Suprapubic skin (tissue), 4 donors: ENCODE data around the gene PRDM5. TPM values are rescaled to one million over a fixed set of nuclear protein-coding genes. Genes with fewer than 3 reads are reported as not detected.

Experiments used
- DNase-seq, 2 donors: peaks; one replicate each; pipeline ENCODE4 v3.0.0-alpha.2; 2019; ENCODE audit warnings: low spot score in 2 of 2
- H3K27ac ChIP-seq: fragments of 200-600 bp; sonication (generic); one replicate; pipeline ENCODE4 v1.5.1; 2019
- H3K27me3 ChIP-seq: fragments of 200-600 bp; sonication (generic); one replicate; pipeline ENCODE4 v1.5.1; 2019
- H3K36me3 ChIP-seq: fragments of 200-600 bp; sonication (generic); one replicate; pipeline ENCODE4 v1.5.1; 2019
- H3K4me1 ChIP-seq: fragments of 200-600 bp; sonication (generic); one replicate; pipeline ENCODE4 v1.5.1; 2019
- H3K4me3 ChIP-seq: fragments of 200-600 bp; sonication (generic); one replicate; pipeline ENCODE4 v1.5.1; 2019; ENCODE audit warnings: mild to moderate bottlenecking
- H3K9me3 ChIP-seq: fragments of 200-600 bp; sonication (generic); one replicate; pipeline ENCODE4 v1.5.1; 2019
- EP300 ChIP-seq: sonication (generic); formaldehyde crosslinking; IDR thresholded peaks from one replicate; pipeline ENCODE4 v1.6.1; 2017; ENCODE audit warnings: antibody characterized with exemption
- POLR2A ChIP-seq, 2 donors: fragments of 450-650 bp; IDR thresholded peaks; one replicate each; pipeline ENCODE4 v1.6.1; 2017; ENCODE audit warnings: antibody characterized with exemption in 2 of 2, mild to moderate bottlenecking in 2 of 2, moderate library complexity in 2 of 2
- POLR2AphosphoS5 ChIP-seq, 3 donors: sonication (generic); formaldehyde crosslinking; IDR thresholded peaks; one replicate each; pipeline ENCODE4 v1.6.1; 2017; ENCODE audit warnings: antibody characterized with exemption in 3 of 3
- WGBS: methylation state at CpG from one replicate; pipeline ENCODE4 v1.1.5; 2018; 5-methylcytosine and 5-hydroxymethylcytosine counted together
- total RNA-seq, 4 donors: library from RNA; depleted of rRNA; stranded (reverse); fragments of >200 nt; gene quantifications; one replicate each; pipeline ENCODE4 v1.1.0, GENCODE V29; 2016
- TF ChIP-seq, protein P1 (sequence below), 2 donors: fragments of 200-600 bp in 1 of 2; fragments of 450-650 bp in 1 of 2; sonication (generic) in 1 of 2; IDR thresholded peaks; one replicate each; pipeline ENCODE4 v1.5.1; 2016 to 2019; ENCODE audit warnings: antibody characterized with exemption in 2 of 2, mild to moderate bottlenecking in 1 of 2, moderate library complexity in 1 of 2

Gene PRDM5
- total RNA-seq, 4 donors from 2014 or later, result 3.0 to 12.0 (median 4.5) TPM

DNA sequence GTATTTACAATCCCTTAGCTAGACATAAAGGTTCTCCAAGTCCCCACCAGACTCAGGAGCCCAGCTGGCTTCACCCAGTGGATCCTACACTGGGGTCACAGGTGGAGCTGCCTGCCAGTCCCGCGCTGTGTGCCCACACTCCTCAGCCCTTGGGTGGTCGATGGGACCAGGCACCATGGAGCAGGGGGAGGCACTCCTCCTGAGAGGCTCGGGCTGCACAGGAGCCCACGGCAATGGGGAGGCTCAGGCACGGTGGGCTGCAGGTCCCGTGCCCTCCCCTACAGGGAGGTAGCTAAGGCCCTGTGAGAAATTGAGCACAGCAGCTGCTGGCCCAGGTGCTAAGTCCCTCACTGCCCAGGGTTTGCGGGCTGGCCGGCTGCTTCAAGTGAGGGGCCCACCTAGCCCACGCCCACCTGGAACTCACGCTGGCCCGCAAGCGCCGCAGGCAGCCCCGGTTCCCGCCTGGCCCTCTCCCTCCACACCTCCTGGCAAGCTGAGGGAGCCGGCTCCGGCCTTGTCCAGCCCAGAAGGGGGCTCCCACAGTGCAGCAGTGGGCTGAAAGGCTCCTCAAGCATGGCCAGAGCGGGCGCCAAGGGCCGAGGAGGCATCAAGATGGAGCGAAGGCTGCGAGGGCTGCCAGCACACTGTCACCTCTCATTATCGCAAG is 113.9 kb downstream of the PRDM5 start:
- Histone ChIP-seq H3K9me3 (peaks cover 5% of the 10 kb centered on the region), H3K4me1 (no peaks in the 10 kb centered on the region), H3K27ac (no peak overlapping the region), H3K4me3 (no peak overlapping the region), H3K36me3 (peaks cover 9% of the 10 kb centered on the region), H3K27me3 (no peaks in the 10 kb centered on the region)
- TF ChIP-seq POLR2AphosphoS5 (IDR thresholded peaks at IDR 0.05), result no peak
- TF ChIP-seq POLR2A (IDR thresholded peaks at IDR 0.05), result no peak
- TF ChIP-seq EP300, result no peak
- TF ChIP-seq, protein P1, sequence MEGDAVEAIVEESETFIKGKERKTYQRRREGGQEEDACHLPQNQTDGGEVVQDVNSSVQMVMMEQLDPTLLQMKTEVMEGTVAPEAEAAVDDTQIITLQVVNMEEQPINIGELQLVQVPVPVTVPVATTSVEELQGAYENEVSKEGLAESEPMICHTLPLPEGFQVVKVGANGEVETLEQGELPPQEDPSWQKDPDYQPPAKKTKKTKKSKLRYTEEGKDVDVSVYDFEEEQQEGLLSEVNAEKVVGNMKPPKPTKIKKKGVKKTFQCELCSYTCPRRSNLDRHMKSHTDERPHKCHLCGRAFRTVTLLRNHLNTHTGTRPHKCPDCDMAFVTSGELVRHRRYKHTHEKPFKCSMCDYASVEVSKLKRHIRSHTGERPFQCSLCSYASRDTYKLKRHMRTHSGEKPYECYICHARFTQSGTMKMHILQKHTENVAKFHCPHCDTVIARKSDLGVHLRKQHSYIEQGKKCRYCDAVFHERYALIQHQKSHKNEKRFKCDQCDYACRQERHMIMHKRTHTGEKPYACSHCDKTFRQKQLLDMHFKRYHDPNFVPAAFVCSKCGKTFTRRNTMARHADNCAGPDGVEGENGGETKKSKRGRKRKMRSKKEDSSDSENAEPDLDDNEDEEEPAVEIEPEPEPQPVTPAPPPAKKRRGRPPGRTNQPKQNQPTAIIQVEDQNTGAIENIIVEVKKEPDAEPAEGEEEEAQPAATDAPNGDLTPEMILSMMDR (IDR thresholded peaks at IDR 0.05), result no peak
- DNase-seq, result no peak
- 97% methylated on average over 18 of the region's 24 CpGs for WGBS

DNA sequence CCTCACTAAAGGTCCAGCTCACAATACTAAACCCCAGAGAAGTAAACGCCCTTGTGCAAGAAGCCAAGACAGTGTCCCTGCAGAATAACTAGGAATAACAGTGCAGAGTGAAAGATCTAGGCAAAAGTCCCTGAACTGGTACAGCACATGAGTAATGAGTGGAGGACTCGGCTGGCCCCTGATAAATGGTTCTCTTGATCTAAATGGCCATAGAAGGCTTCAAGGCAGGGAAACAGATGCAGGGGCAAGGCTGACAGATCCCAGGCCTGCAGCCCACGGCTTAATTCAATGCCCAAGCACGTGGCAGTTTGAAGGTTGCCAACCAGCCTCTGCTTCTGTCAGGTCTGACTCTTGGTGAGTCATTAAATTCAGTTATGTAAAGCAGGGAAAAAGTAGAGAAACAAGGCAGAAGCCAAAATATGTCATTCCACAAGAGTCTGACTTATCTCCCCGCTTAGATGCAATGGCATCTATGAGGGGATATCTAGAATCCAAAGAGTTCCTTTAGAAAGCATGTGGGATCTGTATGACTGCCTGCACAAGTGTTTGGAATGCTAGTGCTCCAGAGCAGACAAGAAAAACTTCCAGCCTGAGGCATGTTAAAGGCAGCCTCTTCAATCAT is 121.3 kb downstream of the PRDM5 start:
- TF ChIP-seq POLR2A (IDR thresholded peaks at IDR 0.05) (no peak), EP300 (no peak), POLR2AphosphoS5 (IDR thresholded peaks at IDR 0.05) (no peak)
- TF ChIP-seq, protein P1 (IDR thresholded peaks at IDR 0.05), result no peak
- peaks cover 4% of the 10 kb centered on the region for H3K4me1 ChIP-seq
- H3K9me3 ChIP-seq, result no peaks in the 10 kb centered on the region
- WGBS, result 31% methylated on average over 5 of the region's 5 CpGs
- H3K27ac ChIP-seq, result no peak overlapping the region
- peak in 1 of 2 donors; percentile 73 for DNase-seq
- no peaks in the 10 kb centered on the region for H3K36me3 ChIP-seq
- no peak overlapping the region for H3K4me3 ChIP-seq
- no peaks in the 10 kb centered on the region for H3K27me3 ChIP-seq

DNA sequence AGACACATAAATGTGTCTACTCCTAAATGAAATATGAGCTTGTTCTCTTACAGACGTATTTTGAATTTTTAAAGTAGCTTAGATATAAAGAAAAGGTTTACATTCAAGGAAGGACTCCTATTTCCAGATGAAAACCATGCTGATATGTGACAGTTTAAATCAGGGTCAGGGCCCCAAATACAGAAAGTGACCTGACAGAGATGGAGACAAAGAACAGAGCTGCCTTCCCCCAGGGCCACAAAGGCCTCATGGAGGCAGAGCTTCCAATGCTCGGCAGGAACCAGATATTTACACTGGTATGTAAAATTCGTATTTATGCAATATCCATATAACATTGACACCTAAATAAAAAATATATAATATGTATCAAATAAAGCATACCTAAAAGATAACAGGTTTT is 124.0 kb downstream of the PRDM5 start:
- WGBS, result 93% methylated on average over 3 of the region's 3 CpGs

DNA sequence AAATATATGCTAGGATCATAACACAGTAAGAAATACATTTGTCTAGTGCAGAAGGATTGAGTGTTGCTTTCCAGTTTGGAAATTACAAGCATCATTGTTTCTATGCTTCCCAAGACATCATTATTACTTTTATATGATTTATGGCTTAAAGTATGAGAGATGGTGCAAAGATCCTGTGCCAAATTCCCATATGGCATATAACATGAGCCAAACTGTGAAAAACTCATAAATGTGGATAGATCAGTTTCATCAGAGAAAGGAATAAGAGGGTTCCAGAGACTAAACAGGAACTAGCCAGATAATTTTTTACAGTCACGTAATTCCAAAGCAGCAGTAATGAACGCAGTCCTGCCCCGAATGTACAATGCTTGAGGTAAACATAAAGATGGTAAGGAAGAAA is 126.3 kb downstream of the PRDM5 start:
- Histone ChIP-seq H3K27ac (no peak overlapping the region), H3K36me3 (no peaks in the 10 kb centered on the region), H3K27me3 (no peaks in the 10 kb centered on the region), H3K4me1 (peaks cover 3% of the 10 kb centered on the region), H3K9me3 (no peaks in the 10 kb centered on the region), H3K4me3 (no peak overlapping the region)
- 76% methylated on average over 3 of the region's 3 CpGs for WGBS
- TF ChIP-seq, protein P1 (IDR thresholded peaks at IDR 0.05), result no peak
- TF ChIP-seq POLR2A (IDR thresholded peaks at IDR 0.05), result no peak
- TF ChIP-seq POLR2AphosphoS5 (IDR thresholded peaks at IDR 0.05), result no peak
- no peak for TF ChIP-seq EP300
- no peak for DNase-seq

More for the DNA sequence above, 124.0 kb downstream of the PRDM5 start:
- Histone ChIP-seq H3K27ac (no peak overlapping the region), H3K9me3 (no peaks in the 10 kb centered on the region), H3K27me3 (no peaks in the 10 kb centered on the region), H3K4me1 (peaks cover 4% of the 10 kb centered on the region), H3K4me3 (no peak overlapping the region), H3K36me3 (no peaks in the 10 kb centered on the region)
- TF ChIP-seq, protein P1 (IDR thresholded peaks at IDR 0.05), result no peak
- no peak for TF ChIP-seq EP300
- TF ChIP-seq POLR2AphosphoS5 (IDR thresholded peaks at IDR 0.05), result no peak
- no peak for TF ChIP-seq POLR2A (IDR thresholded peaks at IDR 0.05)
- DNase-seq, result no peak

DNA sequence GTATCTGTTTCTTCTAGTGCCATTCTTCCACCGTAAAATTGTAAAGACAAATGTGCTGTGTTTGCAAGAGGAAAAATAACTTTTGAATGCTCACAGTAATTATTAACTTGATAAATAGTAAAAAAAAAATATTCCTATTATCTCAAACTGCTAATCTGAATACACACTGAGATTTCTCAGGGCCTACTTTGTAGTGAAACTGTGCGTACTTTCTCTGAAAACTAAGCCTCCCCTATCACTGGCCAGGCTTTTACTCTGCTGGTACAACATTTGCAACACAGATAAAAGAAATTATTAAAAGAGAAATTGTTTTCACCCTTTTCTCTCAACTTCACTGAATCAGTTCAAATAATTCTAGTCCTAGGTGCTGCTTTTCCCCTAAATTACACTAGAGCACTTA is 137.3 kb downstream of the PRDM5 start:
- no peak overlapping the region for H3K27ac ChIP-seq
- H3K27me3 ChIP-seq, result no peaks in the 10 kb centered on the region
- no peaks in the 10 kb centered on the region for H3K4me1 ChIP-seq
- no peak overlapping the region for H3K4me3 ChIP-seq
- 97% methylated on average over 2 of the region's 2 CpGs for whole genome bisulfite sequencing
- no peaks in the 10 kb centered on the region for H3K36me3 ChIP-seq
- DNase-seq, result no peak
- TF ChIP-seq, protein P1 (IDR thresholded peaks at IDR 0.05), result no peak
- TF ChIP-seq EP300, result no peak
- no peak for TF ChIP-seq POLR2A (IDR thresholded peaks at IDR 0.05)
- TF ChIP-seq POLR2AphosphoS5 (IDR thresholded peaks at IDR 0.05), result no peak
- no peaks in the 10 kb centered on the region for H3K9me3 ChIP-seq
